Tibial nerve (tissue), 3 donors: ENCODE measurements around the gene SGPL1.

Experiments
- CTCF ChIP-seq, 5 experiments: fragments of 200-600 bp in 3 of 5; fragments of 450-650 bp in 2 of 5; sonication (generic) in 3 of 5; IDR thresholded peaks; one replicate each; pipeline ENCODE4 v1.5.1; 2016 to 2019; ENCODE audit warnings: antibody characterized with exemption in 5 of 5, mild to moderate bottlenecking in 3 of 5, moderate library complexity in 2 of 5
- POLR2A ChIP-seq, 2 donors: fragments of 450-650 bp; IDR thresholded peaks; one replicate each; pipeline ENCODE4 v1.6.1; 2017; ENCODE audit warnings: antibody characterized with exemption in 2 of 2, mild to moderate bottlenecking in 2 of 2, moderate library complexity in 2 of 2

- TF ChIP-seq CTCF (IDR thresholded peaks at IDR 0.05) (no peak), POLR2A (IDR thresholded peaks at IDR 0.05) (peak in 1 of 2 donors; percentile 42)
Observed at GRCh38 chr10:70887804-70888800, 72.4 kb downstream of the SGPL1 start, which contains the start of gene PCBD1.
